ENCODE results near the gene DCLRE1C. TPM values are rescaled to one million over a fixed set of nuclear protein-coding genes. Genes with fewer than 3 reads are reported as not detected.
A peak's percentile ranks its signal among the peaks of the same experiment; 100 is the strongest.

The DCLRE1C gene
- total and polyA plus RNA-seq, 11 donors: 2.0 to 9.6 (median 5.3) TPM

GRCh38 chr10:14879124-14879927, 74.6 kb downstream of the DCLRE1C start:
- intact Hi-C loops (cut with DNase I): loop anchor here in 6 of 10 donors (2.0 to 10.0 kb wide), 7 partner anchors 37 to 215 kb away; partner anchors contain the start of genes CDNF (in 4 of the 6), HSPA14 (in 4 of the 6), MSANTD7 (in 4 of the 6) and DCLRE1C (in 3 of the 6)
- H3K9me3 ChIP-seq: no peaks in the 10 kb centered on the region
- TF ChIP-seq CTCF (IDR thresholded peaks at IDR 0.05) (no peak), POLR2A (IDR thresholded peaks at IDR 0.05) (no peak)
- H3K27ac ChIP-seq: peak overlapping the region in 11 of 12 donors; percentile 46 to 99 (median 97)
- no peak for ATAC-seq
- DNase-seq: peak in 1 of 5 donors; percentile 32
- 0 to 1% (median 1%) methylated on average over 43 to 60 of the region's 60 CpGs for WGBS, 4 donors
- peaks cover 0 to 36% (median 22%) of the 10 kb centered on the region in 12 donors for H3K4me1 ChIP-seq
- no peaks in the 10 kb centered on the region for H3K27me3 ChIP-seq
- no peaks in the 10 kb centered on the region for H3K36me3 ChIP-seq
- H3K4me3 ChIP-seq: peak overlapping the region; percentile 74 to 97 (median 90)

- H3K27me3 ChIP-seq: no peaks in the 10 kb centered on the region
- intact Hi-C loops (cut with DNase I): loop anchor here in 8 of 10 donors (1.0 to 10.0 kb wide), 9 partner anchors 36 to 216 kb away; partner anchors contain the start of genes CDNF (in 5 of the 8), HSPA14 (in 5 of the 8), MSANTD7 (in 5 of the 8) and DCLRE1C (in 3 of the 8)
- DNase-seq (peak; percentile 96 to 98 (median 97)), ATAC-seq (peak; percentile 89 to 98 (median 95))
- H3K4me3 ChIP-seq: peak within 1 kb of the TSS; percentile 74 to 97 (median 90)
- WGBS, 4 donors: 0 to 1% (median 0%) methylated on average over 34 to 102 of the region's 102 CpGs
- TF ChIP-seq CTCF (IDR thresholded peaks at IDR 0.05): peak in 5 of 12 donors; percentile 13 to 37 (median 29)
- TF ChIP-seq POLR2A (IDR thresholded peaks at IDR 0.05): peak in 1 of 2 donors; percentile 72
- H3K27ac ChIP-seq: peak within 1 kb of the TSS; percentile 82 to 99 (median 97)
- no peaks in the 10 kb centered on the region for H3K36me3 ChIP-seq
- peaks cover 0 to 36% (median 22%) of the 10 kb centered on the region in 12 donors for H3K4me1 ChIP-seq
- H3K9me3 ChIP-seq: no peaks in the 10 kb centered on the region
These were observed 75.4 kb downstream of the DCLRE1C start, which contains the start of gene SUV39H2 for GRCh38 chr10:14878266-14879123. TSS of gene SUV39H2 (plus strand) at chr10:14878866. CDS start at chr10:14878889, 23 bp downstream.

- intact Hi-C loops (cut with DNase I): loop anchor here in 6 of 10 donors (2.0 to 10.0 kb wide), 6 partner anchors 34 to 218 kb away; partner anchors contain the start of genes CDNF (in 5 of the 6), HSPA14 (in 5 of the 6), MSANTD7 (in 5 of the 6) and DCLRE1C (in 2 of the 6)
- peak overlapping the region; percentile 34 to 99 (median 97) for H3K27ac ChIP-seq
- no peaks in the 10 kb centered on the region for H3K9me3 ChIP-seq
- peak in 1 of 4 donors; percentile 56 for ATAC-seq
- WGBS, 4 donors: 51 to 73% (median 56%) methylated on average over 9 of the region's 9 CpGs
- peaks cover 0 to 36% (median 22%) of the 10 kb centered on the region in 12 donors for H3K4me1 ChIP-seq
- DNase-seq: peak in 4 of 5 donors; percentile 27 to 56 (median 36)
- peak overlapping the region in 11 of 12 donors; percentile 74 to 97 (median 90) for H3K4me3 ChIP-seq
- no peaks in the 10 kb centered on the region for H3K27me3 ChIP-seq
- TF ChIP-seq POLR2A (IDR thresholded peaks at IDR 0.05): no peak
- TF ChIP-seq CTCF (IDR thresholded peaks at IDR 0.05): no peak
- H3K36me3 ChIP-seq: peaks cover 0 to 4% (median 0%) of the 10 kb centered on the region in 9 donors
These were observed 77.1 kb downstream of the DCLRE1C start for GRCh38 chr10:14876764-14877163.
